Occipital lobe (tissue), 2 donors: ENCODE data around the gene CDH24. TPM values are rescaled to one million over a fixed set of nuclear protein-coding genes. Genes with fewer than 3 reads are reported as not detected.
"Not testable (repeated sequence)": the region's sequence is repeated elsewhere in the genome, so short reads cannot be mapped to it uniquely, and the experiment has no call there.

ENCODE experiments used
- DNase-seq: peaks from one replicate; lab custom pipeline; 2025; lab: John Stamatoyannopoulos, UW
- total RNA-seq: library from RNA; depleted of rRNA; stranded (reverse); fragments of >200 nt; gene quantifications from one replicate; pipeline ENCODE4 v1.2.3, GENCODE V29; 2014

CDH24 gene
- total RNA-seq, 1 donor from 2014 or later = 10.3 TPM

DNA sequence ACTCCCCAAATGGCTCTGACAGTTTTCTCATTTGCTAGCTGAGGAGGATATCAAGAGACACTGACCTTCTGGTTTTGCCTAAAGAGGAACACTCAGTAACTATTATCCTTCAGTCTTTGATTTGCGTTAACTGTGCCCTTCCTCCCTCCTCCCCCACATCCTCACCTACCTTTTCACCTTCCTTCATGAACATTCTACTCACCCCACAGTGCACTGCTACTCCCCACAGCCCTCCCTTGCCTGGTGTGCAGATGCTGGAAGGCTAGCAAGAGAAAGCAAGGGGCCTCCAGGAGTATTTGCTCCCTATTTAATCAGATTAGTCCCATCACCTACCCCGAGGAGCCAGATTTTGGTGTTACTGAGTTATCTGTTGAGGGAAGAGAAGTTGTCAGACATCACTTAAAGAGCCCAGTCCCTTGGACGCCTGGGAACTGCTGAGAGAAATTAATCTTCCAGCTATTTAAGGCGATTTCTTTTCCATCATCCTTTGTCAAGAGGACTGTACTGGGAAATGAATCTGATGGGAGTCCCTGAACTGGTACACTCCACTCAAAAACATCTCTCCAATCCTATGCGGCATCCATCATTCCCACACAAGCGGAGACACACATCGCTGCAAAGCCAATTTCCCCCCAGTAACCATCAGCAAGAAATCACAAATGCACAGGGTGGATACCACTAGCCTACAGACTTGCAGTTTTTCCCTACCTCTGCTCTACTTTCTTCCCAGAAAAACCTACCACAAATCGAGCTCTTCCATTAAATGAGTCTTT, 34.1 kb downstream of the CDH24 start:
- DNase-seq = no peak

- no peak for DNase-seq
These were observed 35.4 kb downstream of the CDH24 start for GRCh38 chr14:23021889-23022442.

DNA sequence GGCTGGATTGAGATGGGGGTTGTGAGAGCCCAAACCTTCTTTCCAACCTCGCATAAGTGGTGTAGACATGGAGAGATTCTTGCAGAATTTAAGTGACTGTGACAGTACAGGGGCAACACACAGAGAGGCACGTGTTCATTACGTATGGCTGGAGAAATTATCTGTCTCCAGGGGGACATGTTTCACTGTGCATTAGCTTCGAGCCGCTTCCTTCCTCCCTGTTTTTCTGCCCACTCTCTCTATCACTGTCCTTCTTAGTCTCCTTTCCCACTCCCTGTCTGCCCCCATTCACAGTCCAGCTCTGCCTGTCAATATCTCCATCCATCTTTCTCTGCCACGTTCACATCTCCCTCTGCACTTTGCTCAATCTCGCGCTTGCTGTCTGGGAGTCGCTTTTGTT, 35.9 kb downstream of the CDH24 start:
- DNase-seq = no peak

DNA sequence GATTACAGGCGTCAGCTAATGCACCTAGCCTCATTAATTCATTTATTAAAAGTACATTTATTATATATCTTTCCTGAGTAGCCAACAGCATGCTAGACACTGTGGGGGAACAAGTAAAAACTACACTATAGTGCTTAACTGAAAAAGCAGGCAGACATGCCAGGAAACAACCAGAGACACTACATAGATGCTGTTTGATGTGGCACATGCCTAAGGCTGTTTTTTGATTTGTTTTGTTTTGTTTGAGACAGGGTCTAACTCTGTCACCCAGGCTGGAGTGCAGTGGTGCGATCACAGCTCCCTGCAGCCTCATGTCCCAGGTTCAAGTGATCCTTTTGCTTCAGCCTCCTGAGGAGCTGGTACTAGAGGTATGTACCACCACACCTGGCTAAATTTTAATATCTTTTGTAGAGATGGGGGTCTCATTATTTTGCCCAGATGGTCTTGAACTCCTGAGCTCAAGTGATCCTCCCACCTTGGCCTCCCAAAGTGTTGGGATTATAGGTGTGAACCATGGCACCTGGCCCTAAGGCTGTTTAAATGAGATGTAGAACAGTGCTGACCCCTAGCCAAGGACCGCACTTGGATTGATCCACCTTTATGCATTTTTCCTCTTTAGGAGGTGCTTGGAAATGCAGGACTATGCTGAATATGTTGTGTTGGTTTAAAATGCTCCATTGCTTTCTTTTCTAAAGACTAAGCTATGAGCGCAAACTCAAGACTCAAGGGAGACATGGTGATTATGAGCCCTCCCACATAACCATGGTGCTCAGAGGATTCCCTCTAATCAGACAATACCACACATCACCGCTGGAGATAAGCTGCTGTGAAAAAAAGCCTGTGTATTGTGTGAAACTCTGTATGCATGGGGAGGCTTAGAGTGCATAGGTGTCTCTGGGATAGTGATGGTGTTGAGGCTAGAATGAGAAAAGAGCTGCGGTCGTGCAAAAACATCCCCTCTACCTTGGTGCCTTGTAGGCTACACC, 36.9 kb downstream of the CDH24 start:
- no peak for DNase-seq

GRCh38 chr14:23018107-23018506, 39.2 kb downstream of the CDH24 start:
- no peak for DNase-seq

DNA sequence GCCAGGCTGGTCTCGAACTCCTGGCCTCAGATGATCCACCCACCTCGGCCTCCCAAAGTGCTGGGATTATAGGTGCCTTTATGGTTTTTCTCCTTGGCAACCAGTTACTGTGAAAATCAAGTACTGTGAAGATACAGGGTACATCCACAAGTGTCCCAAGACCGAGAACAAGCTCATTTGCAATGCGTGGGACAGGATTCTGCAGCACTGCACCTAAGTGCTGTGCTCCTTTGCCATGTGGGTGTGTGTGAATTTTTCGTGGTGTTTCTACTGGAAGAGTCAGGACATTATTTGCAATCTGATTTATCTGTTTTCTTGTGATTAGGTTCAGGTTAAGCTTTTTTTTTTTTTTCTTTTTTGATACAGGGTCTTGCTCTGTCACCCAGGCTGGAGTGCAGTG, 40.2 kb downstream of the CDH24 start:
- DNase-seq = no peak

GRCh38 chr14:23015618-23016017, 41.7 kb downstream of the CDH24 start:
- DNase-seq = no peak

DNA sequence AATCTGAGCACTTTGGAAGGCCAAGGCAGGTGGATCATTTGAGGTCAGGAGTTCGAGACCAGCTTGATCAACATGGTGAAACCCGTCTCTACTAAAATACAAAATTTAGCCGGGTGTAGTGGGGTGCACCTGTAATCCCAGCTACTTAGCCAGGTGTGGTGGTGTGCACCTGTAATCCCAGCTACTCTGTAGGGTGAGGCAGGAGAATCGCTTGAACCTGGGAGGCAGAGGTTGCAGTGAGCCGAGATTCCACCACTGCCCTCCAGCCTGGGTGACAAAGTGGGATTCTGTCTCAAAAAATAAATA, 43.6 kb downstream of the CDH24 start:
- not testable (repeated sequence) for DNase-seq

- DNase-seq = no peak
These were observed 44.1 kb downstream of the CDH24 start for GRCh38 chr14:23013054-23013748.

DNA sequence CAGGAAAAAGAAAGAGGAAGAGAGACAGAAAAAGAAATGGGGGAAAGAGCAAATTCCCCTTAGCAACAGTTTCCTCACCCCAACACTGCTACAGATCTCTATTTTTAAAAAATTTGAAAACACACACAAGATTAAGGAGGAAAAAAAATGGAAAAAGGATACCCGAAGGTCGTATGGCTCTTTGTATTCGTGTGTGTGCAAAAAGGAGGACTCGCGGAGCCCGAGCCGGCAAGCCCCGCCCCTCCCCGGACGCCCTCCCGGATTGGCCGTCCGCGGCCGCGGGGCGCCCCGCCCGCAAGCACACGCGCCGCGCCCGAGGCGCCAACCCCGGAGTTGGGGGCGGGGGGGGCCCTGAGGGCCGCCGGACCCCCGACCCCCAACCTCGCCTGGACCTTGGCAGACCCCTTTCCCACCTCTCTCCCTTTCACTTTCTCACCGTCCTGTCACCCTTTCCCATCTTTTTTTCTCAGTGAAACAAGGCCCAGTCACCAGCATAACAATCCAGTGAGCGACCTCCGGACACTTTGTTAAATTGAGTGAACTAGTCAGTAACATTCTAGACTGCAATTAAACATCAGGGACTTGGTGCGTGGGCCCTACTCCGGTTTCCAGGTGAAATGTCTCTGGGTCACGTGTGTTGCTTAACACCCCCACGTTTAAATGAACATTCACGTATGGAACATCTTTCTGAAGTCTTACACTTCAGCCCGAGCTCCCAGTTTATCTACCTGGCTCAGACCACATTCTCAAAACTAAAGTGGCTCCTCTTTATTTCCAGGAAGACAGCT, 47.2 kb downstream of the CDH24 start, which contains the start of gene C14orf93:
C14orf93 (minus strand) TSS at position 205 of the 788 bp plus-strand sequence. CDS start 11,120 bp downstream, outside the sequence.
- DNase-seq = peak; percentile 68

- no peak for DNase-seq
These were observed 47.8 kb downstream of the CDH24 start for GRCh38 chr14:23009483-23009938.

DNA sequence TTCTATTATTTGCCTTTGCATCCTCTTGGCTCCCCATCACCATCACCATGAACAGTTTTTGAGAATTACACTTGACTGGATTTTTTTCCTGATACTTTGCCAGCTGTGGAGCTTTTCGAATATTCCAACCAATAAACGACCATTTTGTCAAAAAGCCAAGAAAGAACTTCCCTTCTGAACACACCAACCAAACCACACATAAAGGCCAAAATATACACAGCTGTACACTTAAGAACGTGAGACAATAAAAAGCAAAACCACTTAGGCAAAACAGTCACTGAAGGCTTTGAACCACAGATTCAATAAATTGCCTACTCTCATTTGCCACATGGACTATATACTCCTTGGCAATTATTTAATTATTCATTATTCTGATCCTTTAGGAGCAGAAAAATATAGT, 48.5 kb downstream of the CDH24 start:
- DNase-seq = no peak

GRCh38 chr14:23006544-23007419, 50.5 kb downstream of the CDH24 start:
- peak; percentile 99 for DNase-seq

DNA sequence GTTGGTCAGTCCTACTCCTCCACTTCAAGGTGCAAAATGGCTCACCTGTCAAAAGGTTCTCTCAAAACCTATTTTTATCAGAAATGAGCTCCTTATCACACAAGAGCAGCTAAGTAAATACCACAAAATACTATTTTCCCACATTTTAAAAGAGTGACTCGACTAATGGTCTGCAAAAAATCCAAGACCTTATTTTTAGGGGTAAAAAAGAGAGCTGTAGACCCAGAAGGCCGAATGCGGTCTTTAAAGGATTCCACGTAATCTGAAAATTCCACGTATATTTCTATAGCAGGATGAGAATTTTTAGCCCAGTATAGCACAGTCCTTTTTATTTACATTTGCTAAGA, 51.2 kb downstream of the CDH24 start:
- no peak for DNase-seq

DNA sequence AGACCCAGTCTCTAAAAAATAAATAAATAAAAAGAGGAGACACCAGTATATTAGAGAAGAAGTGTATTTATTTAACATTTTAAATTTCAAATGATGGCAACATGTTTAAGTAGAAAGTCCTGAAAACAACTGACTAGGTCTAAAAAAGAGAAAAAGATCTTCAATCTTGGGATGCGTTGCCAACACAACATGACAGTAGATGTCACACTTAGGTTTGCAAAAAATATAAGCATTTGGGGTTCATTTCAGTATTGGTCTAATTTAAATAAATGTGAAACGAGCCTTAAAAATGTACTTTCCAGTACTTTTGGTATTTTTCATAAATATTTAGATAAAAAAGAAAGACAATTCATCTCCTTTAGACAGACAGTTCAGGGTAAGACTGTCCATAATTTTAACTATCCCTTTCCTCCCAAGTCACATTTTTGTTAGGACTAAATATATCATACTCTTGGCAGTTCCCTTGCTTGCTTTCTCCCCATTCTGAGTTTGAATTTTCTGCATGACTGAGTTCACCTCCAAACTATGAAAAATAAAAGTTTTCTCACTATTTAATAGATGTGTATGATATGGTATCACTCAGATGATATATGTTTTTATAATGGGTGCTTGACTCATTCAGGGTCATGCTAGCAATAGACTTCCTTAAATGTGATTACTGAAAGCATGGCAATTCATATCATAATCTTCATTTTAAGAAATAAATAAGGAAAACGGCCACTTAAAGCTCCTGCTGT, 51.7 kb downstream of the CDH24 start:
- DNase-seq = no peak

GRCh38 chr14:23004274-23004673, 53.0 kb downstream of the CDH24 start:
- DNase-seq = not testable (repeated sequence)

DNA sequence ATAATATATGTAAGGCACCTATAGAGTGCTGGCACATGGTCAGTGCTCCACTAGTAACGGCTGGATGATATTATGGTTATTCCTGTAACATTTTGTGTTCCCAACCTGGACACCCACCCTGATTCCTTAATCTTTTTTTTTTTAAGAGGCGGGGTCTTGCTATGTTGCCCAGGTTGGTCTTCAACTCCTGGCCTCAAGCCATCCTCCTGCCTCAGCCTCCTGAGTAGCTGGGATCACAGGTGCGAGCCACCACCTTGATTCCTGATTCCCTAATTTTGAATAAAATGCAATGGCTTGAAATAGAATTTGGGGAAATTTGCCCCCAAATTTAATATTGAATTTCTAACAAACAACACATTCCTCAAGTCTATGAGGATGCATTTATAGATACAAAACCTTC, 54.7 kb downstream of the CDH24 start:
- no peak for DNase-seq

DNA sequence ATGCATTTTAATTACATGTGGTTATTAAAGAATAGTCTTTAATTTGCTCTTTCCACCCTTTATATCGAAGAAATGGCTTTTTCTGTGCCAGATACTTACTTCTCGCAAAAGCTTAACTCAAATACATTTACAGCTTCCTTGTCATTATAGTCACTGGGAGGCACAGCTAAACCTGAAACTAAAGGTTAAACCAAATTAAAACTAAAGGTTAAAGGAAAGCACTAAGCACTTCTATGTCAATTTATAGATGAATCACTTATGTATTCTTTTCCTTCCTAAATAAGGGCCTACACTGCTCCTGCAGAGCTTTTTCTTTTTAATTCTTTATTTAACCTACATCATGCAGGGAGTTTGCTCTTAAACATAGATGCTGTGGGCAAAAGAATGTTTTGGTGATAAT, 56.5 kb downstream of the CDH24 start:
- DNase-seq = no peak
